HepG2 (cell line): ENCODE measurements around the gene BRINP1. TPM values are rescaled to one million over a fixed set of nuclear protein-coding genes. Genes with fewer than 3 reads are reported as not detected.

Experiments used
- ATF2 ChIP-seq: sonication (generic); formaldehyde crosslinking; IDR thresholded peaks from 2 replicates; pipeline ENCODE4 v1.4.0; 2020; ENCODE audit warnings: missing genetic modification reagents
- ATF4 ChIP-seq, 2 experiments: fragments of 450-650 bp in 1 of 2; sonication (generic) in 1 of 2; formaldehyde crosslinking; IDR thresholded peaks; 2 replicates each; pipeline versions ENCODE4 v1.5.0 to v1.8.0; 2020 to 2022; ENCODE audit warnings: mild to moderate bottlenecking in 1 of 2, missing genetic modification reagents in 1 of 2
- CCAR2 ChIP-seq: fragments of 200-400 bp; formaldehyde crosslinking; optimal IDR thresholded peaks from 2 replicates; pipeline ENCODE3; 2018; ENCODE audit warnings: low read depth, mild to moderate bottlenecking, low read length, moderate library complexity
- EEA1 ChIP-seq: sonication (generic); formaldehyde crosslinking; IDR thresholded peaks from 2 replicates; pipeline ENCODE4 v1.5.1; 2020; ENCODE audit warnings: mild to moderate bottlenecking, missing genetic modification reagents, borderline replicate concordance
- HMG20B ChIP-seq: conservative IDR thresholded peaks from 2 replicates; pipeline ENCODE4 v1.6.1; 2016; ENCODE audit warnings: missing genetic modification reagents, missing compliant biosample characterization
- HNRNPUL1 ChIP-seq: fragments of 200-400 bp; formaldehyde crosslinking; IDR thresholded peaks from 2 replicates; pipeline ENCODE4 v1.6.1; 2017; ENCODE audit warnings: low read depth, mild to moderate bottlenecking, low read length, moderate library complexity
- KAT2B ChIP-seq: fragments of 150-350 bp; IDR thresholded peaks from 2 replicates; pipeline ENCODE4 v1.6.1; 2014; ENCODE audit warnings: low read depth, low read length, borderline replicate concordance
- SMAD3 ChIP-seq: sonication (generic); formaldehyde crosslinking; IDR thresholded peaks from 2 replicates; pipeline ENCODE4 v1.4.0; 2020; ENCODE audit warnings: missing genetic modification reagents
- ZBTB25 ChIP-seq: IDR thresholded peaks from 2 replicates; pipeline ENCODE4 v1.6.1; 2018; ENCODE audit warnings: missing genetic modification reagents
- ZBTB4 ChIP-seq: sonication (generic); formaldehyde crosslinking; IDR thresholded peaks from 2 replicates; pipeline ENCODE4 v1.4.0; 2020; ENCODE audit warnings: missing genetic modification reagents, mild to moderate bottlenecking, borderline replicate concordance
- ZBTB7A ChIP-seq: sonication (generic); formaldehyde crosslinking; IDR thresholded peaks from 2 replicates; pipeline ENCODE4 v1.8.0; 2022; ENCODE audit warnings: mild to moderate bottlenecking, missing genetic modification reagents
- ZNF337 ChIP-seq: sonication (generic); formaldehyde crosslinking; IDR thresholded peaks from 2 replicates; pipeline ENCODE4 v1.5.1; 2020; ENCODE audit warnings: missing genetic modification reagents, low read depth, mild to moderate bottlenecking, borderline replicate concordance
- polyA plus RNA-seq, 8 experiments: library from polyadenylated mRNA; depleted of rRNA in 3 of 8; stranded (reverse) in 7 of 8; unstranded in 1 of 8; fragments of >200 nt; fragmentation: Illumina TruSeq in 4 of 8; extraction: Trizol in 4 of 8; gene quantifications; 2 replicates each; pipeline versions ENCODE4 v1.2.1 to v1.2.3, GENCODE V29; 2011 to 2016; ENCODE audit warnings: low read depth in 4 of 8, missing spikeins in 1 of 8, mixed read lengths in 1 of 8; ENCODE audit not compliant: insufficient read depth in 1 of 8
- total RNA-seq, 5 experiments: library from RNA; depleted of rRNA; stranded (reverse); fragments of >200 nt; fragmentation: Illumina TruSeq; extraction: Trizol; gene quantifications; 2 replicates each; pipeline ENCODE4 v1.2.3, GENCODE V29; 2016; ENCODE audit warnings: low read depth in 1 of 5
- TF ChIP-seq, protein P1 (sequence below): sonication (generic); formaldehyde crosslinking; IDR thresholded peaks from 2 replicates; pipeline ENCODE4 v1.5.1; 2020; ENCODE audit warnings: mild to moderate bottlenecking, missing genetic modification reagents, moderate library complexity
- TF ChIP-seq, protein P2 (sequence below), 2 experiments: sonication (generic) in 1 of 2; formaldehyde crosslinking in 1 of 2; IDR thresholded peaks; 2 replicates each; pipeline versions ENCODE4 v1.4.0 to v1.6.1; 2018 to 2020; ENCODE audit warnings: missing genetic modification reagents in 2 of 2, borderline replicate concordance in 1 of 2, low read depth in 1 of 2, mild to moderate bottlenecking in 1 of 2, missing biosample characterization in 1 of 2
- TF ChIP-seq, protein P3 (sequence below): sonication (generic); formaldehyde crosslinking; IDR thresholded peaks from 2 replicates; pipeline ENCODE4 v1.4.0; 2020; ENCODE audit warnings: mild to moderate bottlenecking, missing genetic modification reagents

BRINP1 gene
- total and polyA plus RNA-seq, 2 of the 13 experiments (the other 11 are each of a cell fraction or from before 2014, with no cell fraction given) = not detected

DNA sequence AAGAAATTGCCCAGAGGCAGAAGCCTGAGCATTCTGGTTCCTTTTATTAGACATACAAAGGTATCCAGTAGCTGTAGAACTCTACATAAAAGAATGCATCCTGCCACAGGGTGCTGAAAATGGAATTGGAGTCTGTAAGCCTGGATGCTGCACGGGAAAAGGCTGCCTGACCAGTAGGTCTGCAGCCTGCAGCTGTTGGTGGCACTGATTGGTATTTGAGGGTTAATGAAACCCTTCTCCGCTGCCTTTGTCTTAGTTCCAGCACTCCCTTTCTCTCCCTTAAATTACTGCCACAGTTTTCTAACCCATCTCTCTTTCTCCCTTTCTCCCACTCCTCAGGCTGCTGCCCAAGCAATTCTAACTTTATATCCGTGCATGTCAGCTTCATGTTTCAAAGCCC, 64.7 kb downstream of the BRINP1 start (continued):
- TF ChIP-seq ATF4 (CRISPR knock-in tag; IDR thresholded peaks at IDR 0.05) (no peak), SMAD3 (CRISPR knock-in tag) (no peak), HNRNPUL1 (no peak), KAT2B (no peak), ZBTB4 (no peak), ZNF337 (CRISPR knock-in tag) (no peak), EEA1 (CRISPR knock-in tag) (no peak), ATF2 (CRISPR knock-in tag) (no peak), CCAR2 (no peak), ZBTB7A (CRISPR knock-in tag) (no peak), ZBTB25 (CRISPR knock-in tag) (no peak), HMG20B (CRISPR knock-in tag) (no peak)
- TF ChIP-seq, protein P1, sequence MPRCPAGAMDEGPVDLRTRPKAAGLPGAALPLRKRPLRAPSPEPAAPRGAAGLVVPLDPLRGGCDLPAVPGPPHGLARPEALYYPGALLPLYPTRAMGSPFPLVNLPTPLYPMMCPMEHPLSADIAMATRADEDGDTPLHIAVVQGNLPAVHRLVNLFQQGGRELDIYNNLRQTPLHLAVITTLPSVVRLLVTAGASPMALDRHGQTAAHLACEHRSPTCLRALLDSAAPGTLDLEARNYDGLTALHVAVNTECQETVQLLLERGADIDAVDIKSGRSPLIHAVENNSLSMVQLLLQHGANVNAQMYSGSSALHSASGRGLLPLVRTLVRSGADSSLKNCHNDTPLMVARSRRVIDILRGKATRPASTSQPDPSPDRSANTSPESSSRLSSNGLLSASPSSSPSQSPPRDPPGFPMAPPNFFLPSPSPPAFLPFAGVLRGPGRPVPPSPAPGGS (CRISPR knock-in tag) = no peak
- TF ChIP-seq, protein P2, sequence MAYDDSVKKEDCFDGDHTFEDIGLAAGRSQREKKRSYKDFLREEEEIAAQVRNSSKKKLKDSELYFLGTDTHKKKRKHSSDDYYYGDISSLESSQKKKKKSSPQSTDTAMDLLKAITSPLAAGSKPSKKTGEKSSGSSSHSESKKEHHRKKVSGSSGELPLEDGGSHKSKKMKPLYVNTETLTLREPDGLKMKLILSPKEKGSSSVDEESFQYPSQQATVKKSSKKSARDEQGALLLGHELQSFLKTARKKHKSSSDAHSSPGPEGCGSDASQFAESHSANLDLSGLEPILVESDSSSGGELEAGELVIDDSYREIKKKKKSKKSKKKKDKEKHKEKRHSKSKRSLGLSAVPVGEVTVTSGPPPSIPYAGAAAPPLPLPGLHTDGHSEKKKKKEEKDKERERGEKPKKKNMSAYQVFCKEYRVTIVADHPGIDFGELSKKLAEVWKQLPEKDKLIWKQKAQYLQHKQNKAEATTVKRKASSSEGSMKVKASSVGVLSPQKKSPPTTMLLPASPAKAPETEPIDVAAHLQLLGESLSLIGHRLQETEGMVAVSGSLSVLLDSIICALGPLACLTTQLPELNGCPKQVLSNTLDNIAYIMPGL (CRISPR knock-in tag; IDR thresholded peaks at IDR 0.05; ENCODE audit: borderline replicate concordance in 1 of 2, low read depth in 1 of 2) = no peak
- TF ChIP-seq, protein P3, sequence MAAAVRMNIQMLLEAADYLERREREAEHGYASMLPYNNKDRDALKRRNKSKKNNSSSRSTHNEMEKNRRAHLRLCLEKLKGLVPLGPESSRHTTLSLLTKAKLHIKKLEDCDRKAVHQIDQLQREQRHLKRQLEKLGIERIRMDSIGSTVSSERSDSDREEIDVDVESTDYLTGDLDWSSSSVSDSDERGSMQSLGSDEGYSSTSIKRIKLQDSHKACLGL (CRISPR knock-in tag) = no peak
